Measurements from ENCODE around the gene GHR.

DNA sequence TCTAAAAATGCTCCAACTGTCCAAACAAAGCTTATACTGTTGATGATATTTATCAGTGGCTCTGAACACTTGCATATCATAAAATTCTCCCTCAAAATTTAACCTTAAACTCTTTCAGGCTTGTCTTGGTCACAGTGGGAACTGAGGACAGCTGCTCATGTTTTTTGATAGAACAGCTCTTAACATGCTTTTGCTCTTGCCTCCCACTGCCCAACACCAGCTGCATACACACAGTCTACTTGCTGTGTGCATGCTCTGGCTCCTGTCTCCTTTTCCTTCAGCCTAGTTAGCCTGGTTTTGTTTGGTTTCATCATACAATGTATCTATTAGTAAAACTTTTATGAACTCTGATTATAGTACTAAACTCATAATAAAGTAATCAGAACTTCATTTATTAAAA is 64.6 kb downstream of the GHR start:
- TF ChIP-seq, protein P1, sequence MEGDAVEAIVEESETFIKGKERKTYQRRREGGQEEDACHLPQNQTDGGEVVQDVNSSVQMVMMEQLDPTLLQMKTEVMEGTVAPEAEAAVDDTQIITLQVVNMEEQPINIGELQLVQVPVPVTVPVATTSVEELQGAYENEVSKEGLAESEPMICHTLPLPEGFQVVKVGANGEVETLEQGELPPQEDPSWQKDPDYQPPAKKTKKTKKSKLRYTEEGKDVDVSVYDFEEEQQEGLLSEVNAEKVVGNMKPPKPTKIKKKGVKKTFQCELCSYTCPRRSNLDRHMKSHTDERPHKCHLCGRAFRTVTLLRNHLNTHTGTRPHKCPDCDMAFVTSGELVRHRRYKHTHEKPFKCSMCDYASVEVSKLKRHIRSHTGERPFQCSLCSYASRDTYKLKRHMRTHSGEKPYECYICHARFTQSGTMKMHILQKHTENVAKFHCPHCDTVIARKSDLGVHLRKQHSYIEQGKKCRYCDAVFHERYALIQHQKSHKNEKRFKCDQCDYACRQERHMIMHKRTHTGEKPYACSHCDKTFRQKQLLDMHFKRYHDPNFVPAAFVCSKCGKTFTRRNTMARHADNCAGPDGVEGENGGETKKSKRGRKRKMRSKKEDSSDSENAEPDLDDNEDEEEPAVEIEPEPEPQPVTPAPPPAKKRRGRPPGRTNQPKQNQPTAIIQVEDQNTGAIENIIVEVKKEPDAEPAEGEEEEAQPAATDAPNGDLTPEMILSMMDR (IDR thresholded peaks at IDR 0.05; ENCODE audit: poor library complexity, severe bottlenecking): no peak
- no peak for TF ChIP-seq RAD21 (conservative IDR thresholded peaks at IDR 0.05)
- no peak for TF ChIP-seq POLR2AphosphoS5 (IDR thresholded peaks at IDR 0.05)
- no peak for TF ChIP-seq EZH2 (IDR thresholded peaks at IDR 0.05; ENCODE audit: borderline replicate concordance, insufficient read depth, low read length, poor library complexity, severe bottlenecking)
- no peak for TF ChIP-seq TAF1 (IDR thresholded peaks at IDR 0.05; ENCODE audit: low read depth)
- TF ChIP-seq, protein P2, sequence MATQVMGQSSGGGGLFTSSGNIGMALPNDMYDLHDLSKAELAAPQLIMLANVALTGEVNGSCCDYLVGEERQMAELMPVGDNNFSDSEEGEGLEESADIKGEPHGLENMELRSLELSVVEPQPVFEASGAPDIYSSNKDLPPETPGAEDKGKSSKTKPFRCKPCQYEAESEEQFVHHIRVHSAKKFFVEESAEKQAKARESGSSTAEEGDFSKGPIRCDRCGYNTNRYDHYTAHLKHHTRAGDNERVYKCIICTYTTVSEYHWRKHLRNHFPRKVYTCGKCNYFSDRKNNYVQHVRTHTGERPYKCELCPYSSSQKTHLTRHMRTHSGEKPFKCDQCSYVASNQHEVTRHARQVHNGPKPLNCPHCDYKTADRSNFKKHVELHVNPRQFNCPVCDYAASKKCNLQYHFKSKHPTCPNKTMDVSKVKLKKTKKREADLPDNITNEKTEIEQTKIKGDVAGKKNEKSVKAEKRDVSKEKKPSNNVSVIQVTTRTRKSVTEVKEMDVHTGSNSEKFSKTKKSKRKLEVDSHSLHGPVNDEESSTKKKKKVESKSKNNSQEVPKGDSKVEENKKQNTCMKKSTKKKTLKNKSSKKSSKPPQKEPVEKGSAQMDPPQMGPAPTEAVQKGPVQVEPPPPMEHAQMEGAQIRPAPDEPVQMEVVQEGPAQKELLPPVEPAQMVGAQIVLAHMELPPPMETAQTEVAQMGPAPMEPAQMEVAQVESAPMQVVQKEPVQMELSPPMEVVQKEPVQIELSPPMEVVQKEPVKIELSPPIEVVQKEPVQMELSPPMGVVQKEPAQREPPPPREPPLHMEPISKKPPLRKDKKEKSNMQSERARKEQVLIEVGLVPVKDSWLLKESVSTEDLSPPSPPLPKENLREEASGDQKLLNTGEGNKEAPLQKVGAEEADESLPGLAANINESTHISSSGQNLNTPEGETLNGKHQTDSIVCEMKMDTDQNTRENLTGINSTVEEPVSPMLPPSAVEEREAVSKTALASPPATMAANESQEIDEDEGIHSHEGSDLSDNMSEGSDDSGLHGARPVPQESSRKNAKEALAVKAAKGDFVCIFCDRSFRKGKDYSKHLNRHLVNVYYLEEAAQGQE (IDR thresholded peaks at IDR 0.05; ENCODE audit: borderline replicate concordance): no peak
- no peak for TF ChIP-seq EP300 (conservative IDR thresholded peaks at IDR 0.05; ENCODE audit: poor library complexity, severe bottlenecking)

Data from neural cell (in vitro differentiated cells).